Skeletal muscle cell (primary cell): ENCODE data around the gene GIT2.

Source experiments
- DNase-seq: peaks from one replicate; pipeline ENCODE4 v3.0.0-alpha.2; 2010; ENCODE audit warnings: low read depth
- H3K4me3 ChIP-seq: 2 replicates; pipeline ENCODE4 v1.5.1; 2011; ENCODE audit warnings: low read depth, mild to moderate bottlenecking, control low read depth, low read length, moderate library complexity

GIT2 gene

DNA sequence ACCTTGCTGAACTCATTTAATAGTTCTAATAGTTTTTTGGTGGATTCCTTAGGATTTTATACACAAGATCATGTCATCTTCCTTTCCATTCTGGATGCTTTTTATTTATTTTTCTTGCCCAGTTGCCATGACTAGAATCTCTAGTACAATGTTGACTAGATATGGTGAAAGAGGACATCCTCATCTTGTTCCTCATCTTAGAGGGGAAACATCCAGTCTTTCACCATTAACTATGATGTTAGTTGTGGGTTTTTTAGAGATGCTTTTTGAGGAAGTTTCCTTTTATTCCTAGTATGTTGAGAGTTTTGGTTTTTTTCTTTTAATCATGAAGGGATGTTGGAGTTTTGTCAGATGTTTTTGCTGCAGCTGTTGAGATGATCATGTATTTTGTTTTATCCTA lies 11.7 kb upstream of the GIT2 start:
- H3K4me3 ChIP-seq: no peak overlapping the region
- DNase-seq: no peak

DNA sequence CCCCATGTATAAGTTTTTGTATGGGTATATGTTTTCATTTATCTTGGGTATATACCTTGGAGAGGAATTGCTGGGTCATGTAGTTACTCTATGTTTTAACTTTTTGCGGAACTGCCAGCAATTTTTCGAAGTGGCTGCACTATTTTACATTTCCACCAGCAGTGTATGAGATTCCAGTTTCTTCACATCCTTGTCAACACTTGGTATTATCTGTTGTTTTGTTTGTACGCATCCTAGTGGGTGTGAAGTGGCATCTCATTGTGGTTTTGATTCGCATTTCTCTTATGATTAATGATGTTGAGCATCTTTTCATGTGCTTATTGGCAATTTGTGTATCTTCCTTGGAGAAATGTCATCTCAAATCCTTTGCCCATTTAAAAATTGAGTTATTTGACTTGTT lies 9.9 kb upstream of the GIT2 start:
- no peak for DNase-seq
- no peak overlapping the region for H3K4me3 ChIP-seq

DNA sequence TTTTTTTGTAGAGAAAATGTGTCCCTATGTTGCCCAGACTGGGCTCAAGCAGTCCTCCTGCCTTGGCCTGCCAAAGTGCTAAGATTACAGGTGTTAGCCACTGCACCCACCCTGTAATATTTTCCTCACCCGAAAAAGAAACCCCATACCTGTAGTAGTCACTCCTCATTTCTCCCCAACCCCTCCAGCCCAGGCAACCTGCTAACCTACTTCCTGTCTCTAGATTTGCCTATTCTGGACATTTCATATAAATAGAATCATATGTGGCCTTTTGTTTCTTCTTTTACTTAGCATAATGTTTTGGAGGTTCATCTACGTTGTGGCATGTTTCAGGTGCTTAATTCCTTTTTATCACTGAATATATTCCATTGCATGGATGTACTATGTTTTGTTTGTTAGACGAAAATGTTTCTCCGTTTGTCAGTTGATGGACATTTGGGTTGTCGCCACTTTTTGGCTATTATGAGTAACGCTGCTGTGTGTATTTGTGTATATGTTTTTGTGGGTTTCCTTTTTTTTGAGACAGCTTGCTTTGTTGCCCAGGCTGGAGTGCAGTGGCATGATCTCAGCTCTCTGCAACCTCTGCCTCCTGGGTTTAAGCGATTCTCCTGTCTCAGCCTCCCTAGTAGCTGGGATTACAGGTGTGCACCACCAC lies 9.3 kb upstream of the GIT2 start:
- H3K4me3 ChIP-seq: no peak overlapping the region
- no peak for DNase-seq

DNA sequence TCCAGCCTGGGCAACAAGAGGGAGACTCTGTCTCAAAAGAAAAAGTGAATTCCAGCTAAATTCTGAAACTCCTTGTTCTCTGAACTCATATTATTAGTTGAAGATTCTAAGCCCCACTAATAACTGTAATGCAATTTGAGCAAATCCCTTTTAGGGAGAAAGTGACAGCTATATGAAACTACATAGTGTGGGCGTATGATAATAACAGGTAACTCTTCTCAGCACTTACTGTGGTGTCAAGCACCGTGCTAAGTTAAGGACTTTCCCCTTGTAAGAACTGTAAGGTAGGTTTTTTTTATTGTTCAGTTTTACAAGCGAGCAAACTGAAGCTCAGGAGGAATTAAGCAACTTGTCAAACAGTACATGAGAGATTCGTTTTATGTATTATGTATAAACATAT lies 8.4 kb upstream of the GIT2 start:
- no peak for DNase-seq
- H3K4me3 ChIP-seq: no peak overlapping the region

DNA sequence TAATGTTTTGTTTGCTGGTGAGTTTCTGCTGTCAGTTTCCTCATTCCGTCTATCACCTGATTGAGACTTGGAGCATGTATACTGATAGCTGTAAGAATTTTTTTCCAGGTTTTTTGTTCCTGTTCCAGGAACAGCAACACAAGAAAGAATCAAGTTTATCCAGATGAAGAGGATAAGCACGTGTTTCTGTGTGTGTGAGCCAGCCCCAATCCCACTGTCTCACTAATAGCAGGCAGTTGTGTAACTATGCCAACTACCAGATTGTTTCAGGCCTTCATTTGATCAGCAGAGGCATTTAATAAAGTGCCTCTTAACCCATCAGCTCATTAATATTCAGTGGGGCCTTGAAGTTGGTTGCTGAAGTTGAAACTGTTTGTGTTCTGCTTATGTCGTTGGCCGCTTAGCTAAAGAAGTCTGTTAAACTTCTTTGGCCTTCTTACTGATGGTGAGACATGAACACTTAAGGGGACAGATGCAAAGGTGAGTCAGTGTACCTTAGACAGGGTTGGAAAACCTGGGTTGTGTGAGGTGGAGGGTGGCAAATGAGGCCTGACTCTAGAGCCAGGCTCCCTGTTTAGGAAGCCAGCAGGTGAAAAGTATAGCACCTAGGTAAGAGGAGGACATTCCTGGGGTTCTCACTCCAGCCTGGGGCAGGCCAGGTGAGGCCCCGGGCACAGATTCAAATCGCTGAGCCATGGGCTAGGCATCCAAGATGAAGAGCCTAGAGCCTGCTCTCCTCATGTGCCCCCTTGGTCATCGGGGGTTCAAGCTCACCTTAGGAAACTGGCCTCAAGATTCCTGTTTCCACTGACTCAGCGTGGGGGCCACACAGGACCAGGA lies 6.7 kb upstream of the GIT2 start:
- H3K4me3 ChIP-seq: no peak overlapping the region
- DNase-seq: no peak

DNA sequence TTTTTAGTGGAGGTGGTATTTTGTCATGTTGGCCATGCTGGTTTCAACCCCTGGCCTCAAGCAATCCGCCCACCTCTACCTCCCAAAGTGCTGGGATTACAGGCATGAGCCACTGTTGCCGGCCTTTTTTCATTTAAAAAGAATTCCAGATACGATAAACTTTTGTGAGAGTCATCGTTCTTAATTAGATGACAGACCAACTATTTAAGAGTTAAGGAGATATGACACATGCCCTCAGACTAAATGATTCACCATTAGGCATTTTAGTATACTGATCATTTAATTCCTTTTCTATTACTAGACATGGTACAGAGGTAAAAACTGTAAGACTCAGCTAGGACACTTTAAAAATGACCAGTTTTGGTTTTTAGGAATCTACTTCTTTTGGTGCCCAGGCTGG lies 5.4 kb upstream of the GIT2 start:
- no peak overlapping the region for H3K4me3 ChIP-seq
- DNase-seq: peak; percentile 27

DNA sequence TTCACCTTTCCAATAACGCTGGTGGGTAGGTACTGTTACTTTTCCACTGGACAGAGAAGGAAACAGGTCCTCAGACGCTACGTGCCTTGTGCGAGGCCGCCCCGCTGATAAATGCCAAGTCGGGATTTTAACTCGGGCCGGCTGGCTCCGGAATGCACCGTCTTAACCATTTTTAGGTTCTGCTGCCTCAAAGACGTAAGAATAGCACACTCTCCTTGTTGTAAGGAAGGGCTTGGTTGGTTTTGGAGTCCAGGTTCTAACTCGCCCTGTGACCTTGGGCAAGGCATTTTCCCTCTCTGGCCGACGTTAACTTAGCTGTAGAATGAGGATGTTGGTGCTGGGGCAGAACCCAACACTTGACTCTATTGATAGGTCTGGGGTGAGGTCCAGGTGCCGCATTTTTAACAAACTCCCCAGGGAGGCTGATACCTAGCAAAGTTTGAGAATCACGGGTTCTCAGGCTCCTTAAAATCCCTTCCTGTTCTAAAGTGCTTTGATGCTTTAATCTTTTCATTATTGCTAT lies 3.9 kb upstream of the GIT2 start:
- no peak for DNase-seq
- peak overlapping the region; percentile 77 for H3K4me3 ChIP-seq

DNA sequence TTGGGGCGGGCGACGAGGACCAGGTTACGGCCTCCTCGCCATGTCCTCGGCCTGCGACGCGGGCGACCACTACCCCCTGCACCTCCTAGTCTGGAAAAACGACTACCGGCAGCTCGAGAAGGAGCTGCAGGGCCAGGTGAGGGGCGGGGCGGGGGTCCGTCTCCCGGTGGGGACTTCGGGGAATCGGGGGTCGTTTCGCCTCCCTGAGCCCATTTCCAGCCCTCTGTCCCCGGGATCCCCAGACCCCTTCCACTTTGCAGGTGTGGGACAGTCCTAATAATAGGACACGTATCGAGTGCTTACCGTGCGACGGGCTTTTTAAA lies 3.4 kb upstream of the GIT2 start:
- peak overlapping the region; percentile 77 for H3K4me3 ChIP-seq
- DNase-seq: no peak

DNA sequence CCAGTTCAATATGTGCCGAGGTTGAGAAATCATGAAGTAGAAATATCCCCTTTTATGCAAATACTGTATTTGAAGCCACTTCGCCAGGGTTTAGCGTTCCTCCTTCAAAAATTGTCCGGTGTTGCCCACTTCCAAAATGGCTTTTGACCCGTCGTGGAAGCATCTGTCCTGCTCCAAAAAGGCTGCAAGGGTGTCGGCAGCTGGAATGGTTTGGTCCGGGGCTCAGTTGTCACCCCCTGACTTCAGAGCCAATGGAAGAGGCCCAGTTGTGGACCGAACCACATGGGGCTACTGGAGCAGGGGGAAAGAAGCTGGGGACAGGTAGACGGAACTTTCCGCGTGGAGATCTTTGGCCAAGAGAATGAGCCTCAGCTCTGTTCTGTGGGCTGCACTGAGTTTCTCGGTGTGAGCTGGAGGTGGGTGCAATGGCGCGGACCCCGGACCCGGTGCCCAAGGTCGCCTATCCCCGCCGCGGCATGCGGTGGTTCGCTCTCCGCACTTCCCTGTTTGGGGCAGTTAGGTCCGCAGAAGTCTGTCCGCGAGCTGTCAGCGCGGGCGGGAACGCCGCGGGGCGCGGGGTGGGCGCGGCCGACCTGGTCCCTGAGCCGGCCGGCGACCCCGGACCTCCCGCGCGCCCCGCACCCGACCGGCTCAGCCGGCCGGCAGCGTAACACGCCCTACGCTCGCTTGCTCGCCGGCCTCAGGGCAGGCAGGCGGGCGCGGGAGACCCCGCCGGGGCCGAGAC lies 2.9 kb upstream of the GIT2 start, which contains the start of gene ANKRD13A:
TSS of gene ANKRD13A (plus strand) at position 527 of the 745 bp plus-strand sequence. CDS start 259 bp downstream, outside the sequence.
- H3K4me3 ChIP-seq: peak within 1 kb of the TSS; percentile 77
- DNase-seq: peak; percentile 77

DNA sequence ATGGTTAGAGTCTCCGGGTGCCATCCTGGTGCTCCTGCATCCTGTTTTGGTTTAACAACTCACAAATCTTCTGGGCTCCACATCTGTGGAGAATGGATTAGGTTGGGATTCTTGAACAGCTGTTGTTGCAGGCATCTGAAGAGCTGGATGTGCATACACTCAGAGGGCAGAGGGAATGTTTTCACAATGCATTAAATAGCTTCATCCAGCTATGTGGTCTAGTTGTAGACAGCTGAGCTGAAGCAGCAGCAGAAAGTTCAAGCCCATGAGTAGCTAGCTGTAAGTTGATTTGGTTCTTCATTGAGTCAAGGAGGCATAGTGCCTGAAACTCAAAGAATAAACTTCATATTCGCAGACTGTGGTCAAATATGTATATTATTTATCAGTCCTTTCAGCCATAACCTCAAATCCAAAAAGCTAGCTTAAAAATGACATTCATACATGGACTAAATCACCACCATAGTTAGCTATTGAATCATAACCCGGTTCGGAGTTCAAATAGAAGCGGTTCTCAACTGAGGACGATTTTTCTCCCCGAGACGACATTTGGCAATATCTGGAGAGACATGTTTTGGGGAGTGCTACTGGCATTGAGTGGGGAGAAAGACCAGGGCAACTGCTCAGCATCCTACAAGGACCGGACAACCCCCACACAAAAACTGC lies 2.2 kb upstream of the GIT2 start:
- peak; percentile 51 for DNase-seq
- peak overlapping the region; percentile 77 for H3K4me3 ChIP-seq

DNA sequence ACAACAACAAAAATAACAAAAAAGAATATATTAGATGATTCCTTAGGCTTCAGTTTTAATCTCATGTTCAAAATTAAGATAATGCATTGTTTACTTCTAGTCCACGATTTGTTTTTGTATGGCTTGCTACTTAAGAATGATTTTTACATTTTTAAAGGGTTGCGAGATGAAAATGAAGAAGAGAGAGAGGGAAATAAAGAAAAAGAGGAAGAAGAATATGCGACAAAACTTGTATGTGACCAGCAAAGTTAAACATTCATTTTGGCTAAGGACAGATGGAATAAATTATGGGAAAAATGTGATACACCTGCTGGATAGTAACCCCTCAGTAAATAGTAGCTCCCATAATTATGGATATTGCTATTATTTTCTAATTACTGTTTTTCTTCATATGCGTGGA lies 1.2 kb upstream of the GIT2 start:
- no peak overlapping the region for H3K4me3 ChIP-seq
- no peak for DNase-seq

DNA sequence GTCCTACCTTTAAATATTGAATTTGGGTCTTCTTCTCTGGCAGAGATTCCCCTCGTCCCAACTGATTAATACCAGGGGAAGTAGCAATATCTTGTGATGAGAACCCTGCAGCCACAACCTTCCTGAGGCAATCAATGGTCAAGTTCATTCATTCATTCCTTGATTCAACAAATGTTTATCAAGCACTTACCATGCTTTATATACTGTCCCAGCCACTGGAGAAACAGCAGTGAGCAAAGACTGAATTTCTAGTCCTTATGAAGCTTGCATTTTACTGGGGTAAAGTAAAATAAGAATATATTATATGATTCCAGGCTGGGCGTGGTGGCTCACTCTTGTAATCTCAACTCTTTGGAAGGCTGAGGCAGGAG lies 300 bp upstream of the GIT2 start:
- no peak for DNase-seq
- peak overlapping the region; percentile 93 for H3K4me3 ChIP-seq

DNA sequence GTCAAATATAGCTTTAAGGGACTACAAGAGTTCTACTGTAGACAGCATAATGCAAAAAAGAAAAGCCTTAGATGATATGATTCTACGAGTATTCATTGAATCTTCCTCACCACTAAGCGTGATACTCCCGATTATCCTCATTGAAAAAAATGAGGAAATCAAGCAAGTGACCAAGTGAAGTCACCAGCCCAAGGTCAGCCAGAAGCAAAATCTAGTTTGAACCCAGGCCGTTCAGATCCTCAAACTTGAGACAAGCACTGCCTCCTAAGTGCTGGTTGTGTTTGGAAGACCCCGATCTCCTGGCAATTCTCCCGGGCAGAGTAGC lies 845 bp downstream of the GIT2 start:
- H3K4me3 ChIP-seq: peak overlapping the region; percentile 93
- no peak for DNase-seq

DNA sequence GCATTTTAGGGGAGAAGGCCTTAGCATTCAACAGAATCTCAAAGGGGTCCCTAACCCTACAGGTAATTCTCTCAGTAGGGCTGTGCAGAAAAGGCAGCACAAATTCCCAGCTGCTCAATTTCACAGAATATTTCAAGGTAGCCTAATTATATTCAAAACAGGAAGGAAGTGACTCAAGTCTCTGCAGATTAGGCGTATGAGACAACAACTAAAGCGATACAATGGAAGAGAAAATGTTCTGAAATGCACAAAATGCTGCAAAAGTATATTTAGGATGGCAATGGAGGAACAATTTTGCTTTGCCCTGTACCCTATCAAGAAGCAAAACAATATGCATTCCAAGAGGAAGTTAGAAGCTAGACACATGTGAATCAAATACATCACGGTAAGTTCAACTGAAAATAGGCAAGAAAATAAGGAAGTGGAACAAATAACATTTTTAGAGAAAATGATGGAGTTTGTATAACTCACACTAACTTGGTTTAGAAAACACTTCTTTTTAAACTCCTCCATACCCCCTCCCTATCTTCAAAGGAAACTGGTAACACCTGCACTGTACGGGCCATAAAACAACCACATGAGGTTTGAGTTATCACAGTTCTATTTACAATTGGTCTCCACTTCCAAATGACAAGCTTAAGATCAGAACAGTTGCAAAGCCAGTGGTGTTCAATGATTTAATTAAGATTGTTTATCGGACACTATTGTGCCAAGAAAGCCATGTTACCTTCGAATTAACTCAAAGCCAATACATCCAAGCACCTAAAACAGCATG lies 1.6 kb downstream of the GIT2 start:
- H3K4me3 ChIP-seq: peak overlapping the region; percentile 93
- no peak for DNase-seq

DNA sequence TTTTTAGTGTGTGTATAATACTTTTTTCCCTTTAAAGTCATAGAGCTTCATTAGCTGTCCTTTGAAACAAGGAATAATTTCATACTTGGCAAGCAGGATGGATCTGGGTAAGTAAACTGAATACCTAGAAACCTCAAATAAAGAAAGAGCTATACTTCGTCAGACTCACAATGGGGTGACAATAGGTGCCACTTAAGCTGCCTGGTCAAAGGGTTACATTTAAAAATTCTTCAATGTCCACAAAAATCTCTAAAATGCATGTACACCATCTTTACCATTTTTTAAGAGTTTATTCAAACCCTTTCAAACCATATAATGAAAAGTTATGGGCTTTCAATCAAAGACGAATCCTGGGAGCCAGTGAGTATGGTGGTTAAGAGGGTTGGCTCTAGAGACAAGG lies 3.1 kb downstream of the GIT2 start:
- no peak for DNase-seq
- H3K4me3 ChIP-seq: no peak overlapping the region

DNA sequence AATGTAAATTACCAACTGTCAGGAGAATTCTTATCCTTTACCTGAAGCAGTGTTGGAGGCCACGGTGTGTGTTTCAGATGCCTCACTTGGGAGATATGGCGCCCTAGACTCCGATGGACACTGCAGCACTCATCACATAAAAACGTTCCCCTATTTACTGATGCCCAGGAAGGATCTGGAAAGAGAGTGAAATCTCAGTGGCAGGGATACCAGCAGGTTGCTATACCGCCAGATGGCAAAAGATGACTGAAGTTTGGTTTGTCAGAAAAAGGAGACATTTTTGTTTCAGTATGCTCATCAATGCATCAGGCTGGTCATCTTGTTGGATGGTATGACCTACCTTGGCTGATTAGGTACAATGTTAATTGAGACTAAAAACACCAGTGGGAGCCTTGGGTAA lies 4.6 kb downstream of the GIT2 start:
- H3K4me3 ChIP-seq: no peak overlapping the region
- DNase-seq: no peak

DNA sequence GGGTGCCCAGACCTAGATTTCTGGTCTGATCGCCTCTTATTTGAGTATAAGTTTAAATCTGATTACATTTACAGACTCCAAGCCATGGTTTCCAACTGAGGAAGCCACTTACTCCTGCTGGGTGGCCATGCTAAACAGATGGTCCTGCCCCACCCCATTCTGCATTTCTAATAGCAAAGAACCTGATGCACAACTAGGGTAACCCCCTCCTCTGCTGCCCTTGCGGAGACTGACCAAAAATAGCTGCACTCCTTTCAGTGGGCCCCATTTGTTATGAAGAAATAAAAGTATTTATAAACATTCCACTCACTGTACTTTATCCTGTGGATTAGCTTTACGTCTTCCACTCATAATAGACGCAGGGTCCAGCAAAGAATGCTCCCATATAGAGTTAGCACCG lies 6.8 kb downstream of the GIT2 start:
- no peak overlapping the region for H3K4me3 ChIP-seq
- no peak for DNase-seq

DNA sequence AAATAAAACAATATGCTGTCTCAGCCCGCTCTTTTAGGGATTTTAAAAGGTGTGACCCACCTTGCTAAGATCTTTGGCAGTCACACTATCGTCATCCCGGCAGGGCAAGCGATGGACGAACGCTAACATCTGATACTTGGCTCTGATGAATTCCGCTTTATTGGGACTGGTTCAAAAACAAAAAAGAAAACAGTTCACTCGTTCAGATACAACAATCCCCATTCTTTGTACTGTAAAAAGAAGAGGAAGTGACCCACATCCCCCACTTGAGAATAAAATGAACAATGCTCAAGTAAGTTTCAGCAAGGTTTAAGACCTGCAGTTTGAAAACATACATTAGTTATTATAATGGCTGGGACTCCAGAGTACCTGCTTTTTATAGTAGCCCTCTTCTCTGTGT lies 7.3 kb downstream of the GIT2 start:
- no peak overlapping the region for H3K4me3 ChIP-seq
- no peak for DNase-seq

DNA sequence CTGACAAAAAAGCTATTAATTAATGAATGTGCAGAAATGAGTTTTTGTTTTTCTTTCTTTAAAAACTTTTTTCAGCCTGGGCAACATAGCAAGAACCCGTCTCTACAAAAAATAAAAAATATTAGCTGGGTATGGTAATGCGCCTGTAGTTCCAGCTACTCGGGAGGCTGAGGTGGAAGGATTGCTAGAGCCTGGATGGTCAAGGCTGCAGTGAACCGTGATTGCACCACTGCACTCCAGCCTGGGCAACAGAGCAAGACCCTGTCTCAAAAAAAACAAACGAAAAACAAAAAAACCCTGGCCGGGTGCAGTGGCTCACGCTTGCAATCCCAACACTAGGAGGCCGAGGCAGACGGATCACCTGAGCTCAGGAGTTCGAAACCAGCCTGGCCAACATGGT lies 7.9 kb downstream of the GIT2 start:
- DNase-seq: no peak
- no peak overlapping the region for H3K4me3 ChIP-seq
